Measurements from ENCODE around the gene TBX18.

- TF ChIP-seq CTCF (IDR thresholded peaks at IDR 0.05): no peak
- TF ChIP-seq POLR2A (IDR thresholded peaks at IDR 0.05): no peak
These were observed 2.0 kb downstream of the TBX18 start for GRCh38 chr6:84762220-84763002.

Data from uterus (tissue), 2 donors.